Hepatocyte (in vitro differentiated cells): ENCODE measurements around the gene PLCB2. TPM values are rescaled to one million over a fixed set of nuclear protein-coding genes. Genes with fewer than 3 reads are reported as not detected.
A peak's percentile ranks its signal among the peaks of the same experiment; 100 is the strongest.

Experiments
- DNase-seq: peaks from one replicate; pipeline ENCODE4 v3.0.0-alpha.2; 2016; ENCODE audit warnings: low spot score
- H2AFZ ChIP-seq: fragments of 200-600 bp; sonication (generic); 2 replicates; pipeline ENCODE4 v1.6.0; 2016; ENCODE audit warnings: antibody characterized with exemption, mild to moderate bottlenecking
- H3K27ac ChIP-seq: fragments of 200-600 bp; sonication (generic); 2 replicates; pipeline ENCODE4 v1.5.1; 2016; ENCODE audit warnings: mild to moderate bottlenecking
- H3K27me3 ChIP-seq: fragments of 200-600 bp; sonication (generic); 2 replicates; pipeline ENCODE4 v1.6.1; 2016
- H3K36me3 ChIP-seq: fragments of 200-600 bp; sonication (generic); replicated peaks from 2 replicates; pipeline ENCODE4 v1.5.1; 2016; ENCODE audit warnings: low read depth; ENCODE audit not compliant: insufficient read depth
- H3K4me1 ChIP-seq: fragments of 200-600 bp; sonication (generic); 2 replicates; pipeline ENCODE4 v1.5.1; 2016; ENCODE audit warnings: mild to moderate bottlenecking, moderate library complexity; ENCODE audit not compliant: insufficient read depth
- H3K4me2 ChIP-seq: fragments of 200-600 bp; sonication (generic); 2 replicates; pipeline ENCODE4 v1.6.0; 2016
- H3K4me3 ChIP-seq: fragments of 200-600 bp; sonication (generic); 2 replicates; pipeline ENCODE4 v1.5.1; 2016; ENCODE audit warnings: mild to moderate bottlenecking
- H3K79me2 ChIP-seq: fragments of 200-600 bp; sonication (generic); 2 replicates; pipeline ENCODE4 v1.6.0; 2017; ENCODE audit warnings: mild to moderate bottlenecking
- H3K9me2 ChIP-seq: fragments of 200-600 bp; sonication (generic); replicated peaks from 2 replicates; pipeline ENCODE4 v1.6.0; 2017; ENCODE audit warnings: mild to moderate bottlenecking; ENCODE audit not compliant: insufficient read depth
- H3K9me3 ChIP-seq: fragments of 200-600 bp; sonication (generic); 2 replicates; pipeline ENCODE4 v1.5.1; 2016; ENCODE audit warnings: low read depth, mild to moderate bottlenecking
- H4K20me1 ChIP-seq: fragments of 200-600 bp; sonication (generic); 2 replicates; pipeline ENCODE4 v1.6.0; 2016; ENCODE audit warnings: mild to moderate bottlenecking; ENCODE audit not compliant: insufficient read depth, poor library complexity, severe bottlenecking
- EZH2 ChIP-seq: fragments of 200-600 bp; sonication (generic); IDR thresholded peaks from 2 replicates; pipeline ENCODE4 v1.6.1; 2016; ENCODE audit warnings: antibody characterized with exemption, mild to moderate bottlenecking, borderline replicate concordance
- EZH2phosphoT487 ChIP-seq: fragments of 200-600 bp; sonication (generic); IDR thresholded peaks from one replicate; pipeline ENCODE4 v1.6.1; 2018; ENCODE audit warnings: antibody characterized with exemption, mild to moderate bottlenecking, low read depth, moderate library complexity; ENCODE audit not compliant: unreplicated experiment, severe bottlenecking
- WGBS: methylation state at CpG from one replicate; pipeline ENCODE4 v1.1.6; 2016; ENCODE audit warnings: low lambda C conversion rate; ENCODE audit errors: missing lambda C conversion rate; 5-methylcytosine and 5-hydroxymethylcytosine counted together
- polyA plus RNA-seq: library from polyadenylated mRNA; unstranded; fragments of >200 nt; fragmentation: Nextera tagmentation; extraction: Ambion mirVana; gene quantifications from 2 replicates; pipeline ENCODE4 v1.2.1, GENCODE V29; 2016
- total RNA-seq: library from RNA; depleted of rRNA; stranded (reverse); fragments of >200 nt; gene quantifications from 2 replicates; pipeline ENCODE4 v1.2.3, GENCODE V29; 2014
- TF ChIP-seq, protein P1 (sequence below): fragments of 200-600 bp; sonication (generic); IDR thresholded peaks from 2 replicates; pipeline ENCODE4 v1.5.1; 2016; ENCODE audit warnings: antibody characterized with exemption, mild to moderate bottlenecking; ENCODE audit not compliant: poor library complexity

The PLCB2 gene
- total and polyA plus RNA-seq, 2 experiments from 2014 or later = 1.7 to 4.4 TPM

DNA sequence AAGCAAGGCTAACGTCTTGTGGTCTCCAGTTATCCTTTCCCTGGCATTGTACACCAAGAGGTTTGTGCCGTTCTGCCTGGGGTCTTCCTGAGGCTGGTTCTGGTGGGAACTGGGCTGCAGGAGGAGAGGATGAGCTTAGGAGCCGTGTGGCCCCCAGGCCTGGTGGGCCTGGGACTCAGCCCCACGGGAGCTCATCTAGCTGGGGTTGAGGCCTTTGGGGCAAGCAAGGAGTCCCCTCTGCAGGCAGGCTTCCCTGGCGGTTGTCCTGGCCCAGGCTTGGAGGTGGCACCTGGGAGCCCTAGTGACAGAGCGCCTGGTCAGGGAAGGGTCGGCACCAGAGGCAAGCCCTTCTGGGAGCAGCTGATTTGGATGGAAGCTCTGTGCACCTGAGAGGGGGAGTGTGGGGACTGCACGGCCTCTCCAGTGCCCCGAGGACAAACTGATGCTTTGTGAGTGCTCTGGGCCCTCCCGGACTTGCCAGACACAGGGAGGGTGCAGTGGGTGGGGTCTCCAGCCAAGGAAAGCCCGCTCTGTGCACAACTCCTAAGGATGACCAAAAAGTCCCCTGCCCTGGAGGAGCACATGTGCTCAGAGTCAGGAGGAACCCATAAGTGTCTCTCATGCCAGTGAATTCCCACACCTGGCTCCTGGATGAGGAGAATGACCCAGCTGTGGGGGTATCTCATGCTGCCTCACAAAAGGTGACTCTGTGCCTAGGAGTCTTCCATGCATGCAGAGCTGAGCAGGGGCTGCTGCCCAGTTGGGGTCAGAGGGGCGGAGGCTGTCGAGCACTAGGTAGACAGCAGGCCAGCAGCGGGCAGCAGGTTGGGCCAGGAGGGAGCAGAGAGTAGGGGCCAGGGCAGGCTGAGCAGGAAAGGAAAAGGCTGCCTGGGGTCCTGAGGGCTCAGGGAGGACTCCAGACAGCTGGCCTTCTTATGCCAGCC is 66.2 kb downstream of the PLCB2 start:
- Histone ChIP-seq H3K27me3 (no peaks in the 10 kb centered on the region), H3K27ac (no peak overlapping the region), H3K4me3 (no peak overlapping the region), H3K79me2 (no peaks in the 10 kb centered on the region), H3K4me1 (peaks cover 15% of the 10 kb centered on the region), H3K9me2 (no peaks in the 10 kb centered on the region), H3K36me3 (no peaks in the 10 kb centered on the region), H2AFZ (no peak overlapping the region), H3K4me2 (no peak overlapping the region), H3K9me3 (no peaks in the 10 kb centered on the region), H4K20me1 (no peaks in the 10 kb centered on the region)
- WGBS = 90% methylated on average over 13 of the region's 14 CpGs
- TF ChIP-seq EZH2phosphoT487 (no peak), EZH2 (no peak)
- TF ChIP-seq, protein P1, sequence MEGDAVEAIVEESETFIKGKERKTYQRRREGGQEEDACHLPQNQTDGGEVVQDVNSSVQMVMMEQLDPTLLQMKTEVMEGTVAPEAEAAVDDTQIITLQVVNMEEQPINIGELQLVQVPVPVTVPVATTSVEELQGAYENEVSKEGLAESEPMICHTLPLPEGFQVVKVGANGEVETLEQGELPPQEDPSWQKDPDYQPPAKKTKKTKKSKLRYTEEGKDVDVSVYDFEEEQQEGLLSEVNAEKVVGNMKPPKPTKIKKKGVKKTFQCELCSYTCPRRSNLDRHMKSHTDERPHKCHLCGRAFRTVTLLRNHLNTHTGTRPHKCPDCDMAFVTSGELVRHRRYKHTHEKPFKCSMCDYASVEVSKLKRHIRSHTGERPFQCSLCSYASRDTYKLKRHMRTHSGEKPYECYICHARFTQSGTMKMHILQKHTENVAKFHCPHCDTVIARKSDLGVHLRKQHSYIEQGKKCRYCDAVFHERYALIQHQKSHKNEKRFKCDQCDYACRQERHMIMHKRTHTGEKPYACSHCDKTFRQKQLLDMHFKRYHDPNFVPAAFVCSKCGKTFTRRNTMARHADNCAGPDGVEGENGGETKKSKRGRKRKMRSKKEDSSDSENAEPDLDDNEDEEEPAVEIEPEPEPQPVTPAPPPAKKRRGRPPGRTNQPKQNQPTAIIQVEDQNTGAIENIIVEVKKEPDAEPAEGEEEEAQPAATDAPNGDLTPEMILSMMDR = no peak
- DNase-seq = no peak

DNA sequence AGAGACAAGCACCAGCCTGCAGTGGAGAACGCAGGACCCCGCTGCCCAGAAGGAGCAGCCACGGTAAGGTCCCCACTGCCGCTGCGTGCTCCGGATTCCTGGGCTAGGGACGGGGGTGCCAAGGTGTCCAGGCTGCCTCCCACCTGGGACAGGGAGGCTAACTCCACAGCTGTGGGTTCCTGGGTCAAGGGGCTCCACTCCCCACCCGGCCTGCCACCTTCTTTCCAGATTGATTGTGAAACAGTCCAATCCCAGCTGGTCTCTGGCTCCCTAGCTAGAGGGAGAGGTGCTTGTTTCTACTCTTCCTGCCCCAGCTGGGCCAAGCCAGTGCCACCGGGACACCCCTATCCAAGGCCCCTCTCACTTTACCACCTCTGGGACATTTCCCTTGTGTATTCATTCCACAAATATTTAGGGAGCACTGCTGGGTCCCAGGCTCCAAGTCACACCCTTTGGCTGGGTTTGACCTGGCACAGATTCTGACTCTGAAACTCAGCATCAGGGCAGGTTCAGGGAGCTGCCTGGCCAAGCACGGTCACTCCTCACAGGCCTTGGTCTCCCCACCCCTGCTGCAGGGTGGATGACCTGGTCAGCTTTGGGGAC is 67.0 kb downstream of the PLCB2 start:
- H4K20me1 ChIP-seq = no peaks in the 10 kb centered on the region
- WGBS = 90% methylated on average over 10 of the region's 10 CpGs
- H3K4me1 ChIP-seq = peaks cover 14% of the 10 kb centered on the region
- H3K9me2 ChIP-seq = no peaks in the 10 kb centered on the region
- no peak overlapping the region for H3K4me2 ChIP-seq
- no peak overlapping the region for H3K27ac ChIP-seq
- no peak for TF ChIP-seq EZH2phosphoT487
- no peak for TF ChIP-seq EZH2
- TF ChIP-seq, protein P1 = no peak
- no peaks in the 10 kb centered on the region for H3K79me2 ChIP-seq
- no peak overlapping the region for H2AFZ ChIP-seq
- H3K27me3 ChIP-seq = no peaks in the 10 kb centered on the region
- H3K9me3 ChIP-seq = no peaks in the 10 kb centered on the region
- no peak for DNase-seq
- H3K36me3 ChIP-seq = no peaks in the 10 kb centered on the region
- H3K4me3 ChIP-seq = no peak overlapping the region

DNA sequence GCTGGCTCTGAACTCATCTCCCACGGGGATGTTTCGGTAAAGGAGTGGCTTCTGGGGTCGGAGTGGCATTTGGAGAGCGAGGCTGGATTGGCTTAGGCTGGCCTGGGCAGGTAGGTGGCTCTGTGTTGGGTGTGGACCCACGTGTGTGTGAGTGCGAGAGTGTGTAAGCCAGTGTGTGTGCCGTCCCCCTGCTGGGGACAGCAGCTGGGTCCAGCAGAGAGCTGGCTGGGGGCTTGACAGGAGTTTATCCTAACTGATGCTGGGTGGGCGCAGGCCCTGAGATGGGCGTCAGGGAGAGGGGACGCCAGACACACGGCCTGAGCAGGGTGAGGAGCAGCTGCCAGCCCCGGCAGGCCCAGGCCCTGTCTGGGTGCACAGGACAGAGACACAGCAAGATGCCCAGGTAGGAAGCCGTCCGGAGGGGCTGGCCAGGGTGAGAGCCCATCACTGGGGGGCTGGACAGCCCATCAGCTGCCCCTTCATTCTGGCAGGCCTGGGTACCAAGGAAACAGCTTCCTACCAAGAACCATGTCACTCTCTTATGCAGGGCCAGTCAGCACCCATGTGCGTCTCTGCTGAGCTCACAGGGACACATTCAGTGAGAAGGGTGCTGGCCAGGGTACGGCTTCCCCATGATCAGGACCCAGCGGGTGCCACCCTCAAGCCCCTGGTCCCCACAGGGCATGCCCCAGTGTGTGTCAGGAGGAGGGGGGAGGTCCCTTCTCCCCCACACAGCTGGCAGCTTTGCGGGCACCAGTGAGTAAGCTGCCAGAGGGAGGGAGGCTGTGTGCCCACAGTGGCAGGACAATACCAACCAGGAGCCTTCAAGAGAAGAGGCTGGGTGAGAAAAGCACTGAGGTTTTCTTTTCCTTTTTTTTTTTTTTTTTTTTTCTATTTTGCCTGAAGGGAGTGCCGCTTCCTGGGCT is 67.8 kb downstream of the PLCB2 start:
- Histone ChIP-seq H3K4me2 (peak overlapping the region; percentile 96), H3K9me3 (no peaks in the 10 kb centered on the region), H3K27me3 (no peaks in the 10 kb centered on the region), H3K27ac (no peak overlapping the region), H2AFZ (no peak overlapping the region), H4K20me1 (no peaks in the 10 kb centered on the region), H3K4me3 (no peak overlapping the region), H3K36me3 (no peaks in the 10 kb centered on the region), H3K9me2 (no peaks in the 10 kb centered on the region), H3K4me1 (peaks cover 9% of the 10 kb centered on the region), H3K79me2 (no peaks in the 10 kb centered on the region)
- TF ChIP-seq EZH2 = no peak
- TF ChIP-seq, protein P1 = no peak
- TF ChIP-seq EZH2phosphoT487 = no peak
- 90% methylated on average over 19 of the region's 19 CpGs for WGBS
- no peak for DNase-seq
